CD4-positive, alpha-beta T cell treated with Interleukin-12 subunit alpha and Interleukin-12 subunit beta, for 1 hour (primary cell): ENCODE measurements around the gene FPGS.
A peak's percentile ranks its signal among the peaks of the same experiment; 100 is the strongest.
"Not testable (repeated sequence)": the region's sequence is repeated elsewhere in the genome, so short reads cannot be mapped to it uniquely, and the experiment has no call there.

Source experiments
- DNase-seq: peaks from one replicate; pipeline ENCODE4 v3.0.0-alpha.2; 2020

FPGS gene, protein sequence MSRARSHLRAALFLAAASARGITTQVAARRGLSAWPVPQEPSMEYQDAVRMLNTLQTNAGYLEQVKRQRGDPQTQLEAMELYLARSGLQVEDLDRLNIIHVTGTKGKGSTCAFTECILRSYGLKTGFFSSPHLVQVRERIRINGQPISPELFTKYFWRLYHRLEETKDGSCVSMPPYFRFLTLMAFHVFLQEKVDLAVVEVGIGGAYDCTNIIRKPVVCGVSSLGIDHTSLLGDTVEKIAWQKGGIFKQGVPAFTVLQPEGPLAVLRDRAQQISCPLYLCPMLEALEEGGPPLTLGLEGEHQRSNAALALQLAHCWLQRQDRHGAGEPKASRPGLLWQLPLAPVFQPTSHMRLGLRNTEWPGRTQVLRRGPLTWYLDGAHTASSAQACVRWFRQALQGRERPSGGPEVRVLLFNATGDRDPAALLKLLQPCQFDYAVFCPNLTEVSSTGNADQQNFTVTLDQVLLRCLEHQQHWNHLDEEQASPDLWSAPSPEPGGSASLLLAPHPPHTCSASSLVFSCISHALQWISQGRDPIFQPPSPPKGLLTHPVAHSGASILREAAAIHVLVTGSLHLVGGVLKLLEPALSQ

GRCh38 chr9:127802576-127803443, at the start of gene FPGS:
TSS of gene FPGS (plus strand) at chr9:127802882. CDS start at chr9:127802925, 43 bp downstream.
- peak; percentile 85 for DNase-seq

- no peak for DNase-seq
These were observed 49.5 kb upstream of the FPGS start for GRCh38 chr9:127753148-127753547.

- DNase-seq, result no peak
These were observed 49.1 kb upstream of the FPGS start for GRCh38 chr9:127753622-127754021.

- DNase-seq, result no peak
These were observed 48.3 kb upstream of the FPGS start for GRCh38 chr9:127754099-127755060.

GRCh38 chr9:127755061-127756060, 47.3 kb upstream of the FPGS start:
- DNase-seq, result no peak

GRCh38 chr9:127756233-127756632, 46.4 kb upstream of the FPGS start:
- DNase-seq, result no peak

DNA sequence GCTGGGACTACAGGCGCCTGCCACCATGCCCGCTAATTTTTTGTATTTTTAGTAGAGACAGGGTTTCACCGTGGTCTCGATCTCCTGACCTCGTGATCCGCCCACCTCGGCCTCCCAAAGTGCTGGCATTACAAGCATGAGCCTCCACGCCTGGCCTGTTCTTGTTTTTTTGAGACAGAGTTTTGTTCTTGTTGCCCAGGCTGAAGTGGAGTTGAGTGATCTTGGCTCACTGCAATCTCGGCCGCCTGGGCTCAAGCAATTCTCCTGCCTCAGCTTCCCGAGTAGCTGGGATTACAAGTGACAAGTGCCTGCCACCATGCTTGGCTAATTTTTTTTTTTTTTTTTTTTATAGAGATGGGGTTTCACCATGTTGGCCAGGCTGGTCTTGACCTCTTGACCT, 45.9 kb upstream of the FPGS start:
- not testable (repeated sequence) for DNase-seq

DNA sequence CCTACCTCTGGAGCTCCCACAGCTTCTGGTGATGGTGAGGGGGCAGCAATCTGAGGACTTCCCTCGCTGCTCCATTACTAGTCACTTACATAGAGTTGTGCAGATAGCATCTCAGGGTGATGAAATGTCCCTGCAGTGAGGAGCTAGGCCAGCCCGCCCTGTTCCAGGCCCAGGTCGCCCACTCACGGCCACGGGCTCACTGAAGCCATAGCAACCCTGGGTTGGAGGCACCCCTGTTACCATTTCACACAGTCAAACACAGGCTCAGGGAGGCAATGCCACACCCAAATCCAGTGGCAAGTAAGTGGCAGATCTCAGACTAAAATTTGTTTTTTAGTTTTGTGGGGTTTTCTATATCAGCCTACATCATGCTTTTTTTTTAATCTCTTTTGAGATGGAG, 43.8 kb upstream of the FPGS start:
- DNase-seq, result no peak

- DNase-seq, result no peak
These were observed 41.6 kb upstream of the FPGS start for GRCh38 chr9:127761061-127761460.

DNA sequence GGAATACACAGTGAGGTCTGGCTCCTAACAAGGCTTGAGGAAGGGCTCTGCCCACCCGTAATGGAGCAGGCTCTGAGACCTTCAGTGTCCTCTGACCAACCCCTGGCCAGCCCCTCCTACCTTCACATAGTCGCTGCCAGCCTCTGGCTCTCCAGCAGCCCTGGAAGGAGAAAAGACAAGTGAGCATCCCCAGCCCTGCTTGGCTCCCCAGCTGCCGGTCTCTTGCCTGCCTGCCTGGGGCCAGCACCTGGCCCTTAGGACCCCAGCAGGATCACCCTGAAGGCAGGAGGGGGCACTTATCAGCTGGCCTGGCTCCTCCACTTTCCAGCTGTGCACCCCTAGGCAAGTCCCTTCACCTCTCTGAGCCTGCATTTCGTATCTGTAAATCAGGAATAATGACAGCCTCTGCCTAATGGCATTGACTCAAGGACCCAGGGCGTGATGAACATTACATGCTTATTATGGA, 41.2 kb upstream of the FPGS start:
- no peak for DNase-seq

DNA sequence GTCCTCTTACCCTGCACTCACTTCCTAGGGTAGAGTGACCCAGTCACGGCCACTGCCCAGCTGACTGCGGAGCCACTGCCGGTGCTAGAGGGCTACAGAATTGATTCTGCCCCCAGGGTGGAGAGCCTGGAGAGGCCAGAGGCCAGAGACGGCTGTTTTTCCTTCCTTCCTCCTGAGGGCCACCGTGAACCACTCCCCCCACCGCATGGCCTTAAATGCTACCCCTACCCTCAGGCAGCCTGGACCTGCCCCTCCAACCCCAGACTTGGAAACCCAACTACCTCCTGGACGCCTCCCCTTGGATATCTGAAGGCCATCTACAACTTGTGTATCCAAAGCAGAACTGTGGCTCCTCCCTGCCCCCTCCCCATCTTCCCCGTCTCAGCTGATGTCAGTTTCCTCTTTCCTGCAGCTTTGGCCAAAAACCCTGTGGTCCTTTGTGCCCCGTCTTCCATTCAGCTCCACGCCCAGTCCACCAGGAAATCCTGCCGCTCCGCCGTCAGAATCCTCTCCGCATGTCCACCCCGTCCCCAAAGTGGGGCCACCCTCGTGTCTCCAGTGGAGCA, 40.5 kb upstream of the FPGS start:
- DNase-seq, result no peak

DNA sequence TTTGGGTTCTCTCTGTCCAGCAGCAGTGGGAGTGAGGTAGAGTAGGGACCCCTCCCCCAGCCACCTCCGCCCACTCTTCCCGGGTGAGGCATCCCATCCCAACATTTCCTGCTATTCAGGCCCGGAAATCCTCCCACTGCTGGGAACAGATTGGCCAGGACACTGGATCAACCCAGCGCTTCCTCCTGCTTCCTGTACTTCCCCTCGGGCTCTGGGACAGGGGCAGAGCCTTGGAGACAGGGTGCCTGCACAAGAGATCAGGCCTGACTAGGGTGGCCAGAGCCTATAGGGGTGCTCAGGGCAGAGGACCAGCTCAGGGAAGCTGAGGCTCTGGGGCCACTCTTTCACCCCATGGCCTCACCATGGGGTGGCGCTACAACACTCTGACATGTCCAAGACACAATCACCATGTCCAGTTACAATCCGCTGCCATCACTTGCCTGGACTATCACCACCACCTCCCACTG, 38.7 kb upstream of the FPGS start:
- peak; percentile 45 for DNase-seq

DNA sequence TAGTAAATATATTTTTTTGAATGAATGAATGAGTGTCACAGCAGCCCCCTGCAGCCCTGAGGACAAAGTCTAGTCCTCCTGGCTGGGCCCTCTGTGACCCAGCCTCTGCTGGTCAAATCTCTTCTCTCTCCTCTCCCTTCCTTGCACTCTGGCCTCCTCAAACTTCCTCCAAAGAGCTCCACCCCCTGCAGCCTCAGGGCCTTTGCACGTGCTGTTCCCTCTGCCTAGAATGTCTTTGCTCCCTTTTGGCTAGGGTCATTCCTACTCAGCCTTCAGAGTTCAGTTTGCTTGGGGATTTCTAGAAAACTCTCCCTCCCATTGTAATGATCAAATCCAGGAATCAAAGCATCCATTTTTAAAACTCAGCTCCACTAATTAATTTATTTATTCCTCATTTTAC, 37.3 kb upstream of the FPGS start:
- no peak for DNase-seq

DNA sequence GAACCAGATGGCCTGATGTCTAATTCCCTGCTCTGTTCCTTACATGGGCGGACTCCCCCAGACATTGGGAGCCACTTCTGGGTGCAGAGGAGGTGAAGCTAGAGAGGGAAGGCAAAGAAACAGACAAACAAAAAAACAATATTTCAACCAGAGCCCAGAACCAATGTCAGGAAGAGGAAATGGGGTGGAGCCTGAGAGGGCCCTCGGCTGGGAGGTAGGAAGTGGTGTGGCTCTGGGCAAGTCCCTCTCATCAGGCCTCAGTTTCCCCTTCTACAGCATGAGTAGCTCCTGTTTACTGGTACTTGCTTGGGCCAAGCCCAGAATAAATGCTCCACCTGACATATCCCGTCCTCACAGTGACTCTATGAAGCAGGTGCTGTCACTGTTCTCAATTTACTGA, 35.3 kb upstream of the FPGS start:
- DNase-seq, result no peak

DNA sequence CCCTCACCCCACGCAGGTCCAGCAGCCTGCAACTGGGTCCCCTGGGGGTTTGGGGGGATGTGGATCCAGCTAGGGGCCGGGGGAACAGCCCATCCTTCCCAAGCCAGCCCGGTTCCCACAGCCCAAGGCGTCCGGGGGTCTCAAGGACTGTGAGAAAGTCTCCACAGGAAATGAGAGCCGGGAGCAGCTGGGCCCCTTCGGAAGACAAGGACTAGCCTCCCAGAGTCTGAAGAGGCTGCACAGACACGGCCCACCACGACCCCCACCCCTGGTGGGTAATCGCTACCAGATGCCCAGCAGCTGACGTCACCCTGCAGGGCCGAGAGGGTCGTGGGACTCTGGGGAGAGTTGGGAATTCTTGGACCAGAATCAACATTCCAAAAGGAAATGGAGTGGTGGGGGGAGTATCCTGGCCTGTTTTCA, 34.8 kb upstream of the FPGS start:
- DNase-seq, result no peak

GRCh38 chr9:127768698-127769097, 34.0 kb upstream of the FPGS start:
- no peak for DNase-seq

DNA sequence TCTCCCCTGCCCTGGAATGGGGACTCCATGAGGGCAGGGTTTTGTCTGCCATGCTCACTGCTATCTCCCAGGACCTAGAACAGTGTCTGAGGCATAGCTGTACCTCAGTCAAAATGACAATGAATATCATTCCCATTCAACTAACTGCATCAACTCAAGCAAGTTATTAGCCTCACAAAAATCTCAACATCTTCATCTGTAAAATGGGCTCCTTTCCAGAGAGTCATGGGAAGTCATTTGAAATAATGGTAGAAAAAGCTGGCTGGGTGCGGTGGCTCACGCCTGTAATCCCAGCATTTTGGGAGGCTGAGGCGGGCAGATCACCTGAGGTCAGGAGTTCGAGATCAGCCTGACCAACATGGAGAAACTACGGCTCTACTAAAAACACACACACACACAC, 33.6 kb upstream of the FPGS start:
- DNase-seq, result no peak

- no peak for DNase-seq
These were observed 32.6 kb upstream of the FPGS start for GRCh38 chr9:127769929-127770582.

GRCh38 chr9:127770583-127770904, 32.1 kb upstream of the FPGS start:
- no peak for DNase-seq
